ENCODE measurements around the gene B4GAT1. TPM values are rescaled to one million over a fixed set of nuclear protein-coding genes. Genes with fewer than 3 reads are reported as not detected.
A peak's percentile ranks its signal among the peaks of the same experiment; 100 is the strongest.
"Not testable (repeated sequence)": the region's sequence is repeated elsewhere in the genome, so short reads cannot be mapped to it uniquely, and the experiment has no call there.

Gene B4GAT1
- total RNA-seq, 1 donor from 2014 or later = 31.6 TPM

GRCh38 chr11:66327171-66328030 lies 20.0 kb downstream of the B4GAT1 start:
- no peak for DNase-seq (ENCODE audit: low spot score)
- intact Hi-C loops (cut with DNase I) = loop anchor here (1.0 kb wide), 1 partner anchor 15 kb away; no protein-coding TSS in a partner anchor

DNA sequence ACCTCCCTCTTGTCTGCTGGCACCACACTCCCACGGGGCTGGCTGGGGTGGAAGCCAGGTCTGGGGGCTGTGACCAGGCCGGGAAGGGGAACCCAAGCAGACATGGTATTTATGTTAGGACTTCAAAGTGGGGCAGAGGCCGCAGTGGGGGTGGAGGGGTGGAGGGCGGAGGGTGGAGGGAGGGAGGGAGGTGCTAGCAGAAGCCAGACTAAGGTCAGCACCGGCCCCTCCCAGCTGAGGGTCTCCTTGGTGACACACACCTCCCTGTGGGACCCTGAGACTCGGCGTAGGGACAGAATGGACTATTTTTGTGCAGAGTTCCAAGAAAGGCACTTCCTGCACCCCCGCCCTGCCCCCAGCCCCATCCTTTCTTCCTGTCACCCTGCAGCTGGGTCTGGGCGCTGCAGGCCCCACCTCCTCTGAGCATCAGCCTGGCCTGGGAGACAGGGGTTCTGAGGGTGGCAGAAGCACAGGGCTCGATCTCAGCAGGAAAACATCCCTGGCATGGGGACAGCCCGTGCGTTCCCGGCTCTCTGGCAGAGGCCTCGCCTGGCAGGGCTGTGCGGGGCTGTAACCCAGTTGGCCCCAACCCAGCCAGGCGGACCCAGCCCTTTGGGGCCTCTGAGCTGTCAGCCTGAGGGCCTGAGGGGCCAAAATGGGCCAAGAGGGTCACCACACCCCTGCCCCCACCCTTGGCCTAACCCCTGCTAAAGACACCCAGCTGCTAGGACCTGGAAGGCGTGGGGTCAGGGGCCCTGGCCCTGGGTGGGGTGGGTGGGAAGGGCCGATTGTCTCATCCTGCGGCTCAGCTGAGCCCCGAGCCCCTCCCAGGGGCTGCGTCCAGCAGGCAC lies 20.9 kb downstream of the B4GAT1 start:
- DNase-seq (ENCODE audit: low spot score) = peak; percentile 90
- intact Hi-C loops (cut with DNase I) = no loop called here

- intact Hi-C loops (cut with DNase I) = no loop called here
- DNase-seq (ENCODE audit: low spot score) = no peak
Observed at GRCh38 chr11:66325263-66325671, 22.2 kb downstream of the B4GAT1 start.

DNA sequence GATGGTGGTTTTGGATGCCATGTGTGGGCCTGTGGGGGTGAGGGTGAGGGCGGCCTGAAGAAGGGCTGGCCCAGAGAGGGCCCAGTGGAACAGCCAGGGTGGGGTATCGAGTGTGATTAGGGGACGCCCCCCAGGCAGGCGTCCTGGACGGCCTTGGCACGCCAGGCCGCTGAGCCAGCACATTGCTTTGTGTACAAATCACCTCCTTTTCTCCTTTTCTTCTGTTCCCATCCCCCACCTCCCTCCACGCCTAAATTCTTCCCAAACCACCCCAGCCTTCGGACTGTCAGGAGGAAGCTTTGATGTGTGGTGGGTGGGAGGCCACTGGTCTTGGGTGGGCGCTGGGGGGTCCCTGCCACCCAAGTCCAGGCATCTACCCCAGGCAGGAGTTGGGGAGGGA lies 22.8 kb downstream of the B4GAT1 start:
- intact Hi-C loops (cut with DNase I) = no loop called here
- DNase-seq (ENCODE audit: low spot score) = no peak

- intact Hi-C loops (cut with DNase I) = no loop called here
- no peak for DNase-seq (ENCODE audit: low spot score)
Observed at GRCh38 chr11:66323684-66324083, 23.7 kb downstream of the B4GAT1 start.

DNA sequence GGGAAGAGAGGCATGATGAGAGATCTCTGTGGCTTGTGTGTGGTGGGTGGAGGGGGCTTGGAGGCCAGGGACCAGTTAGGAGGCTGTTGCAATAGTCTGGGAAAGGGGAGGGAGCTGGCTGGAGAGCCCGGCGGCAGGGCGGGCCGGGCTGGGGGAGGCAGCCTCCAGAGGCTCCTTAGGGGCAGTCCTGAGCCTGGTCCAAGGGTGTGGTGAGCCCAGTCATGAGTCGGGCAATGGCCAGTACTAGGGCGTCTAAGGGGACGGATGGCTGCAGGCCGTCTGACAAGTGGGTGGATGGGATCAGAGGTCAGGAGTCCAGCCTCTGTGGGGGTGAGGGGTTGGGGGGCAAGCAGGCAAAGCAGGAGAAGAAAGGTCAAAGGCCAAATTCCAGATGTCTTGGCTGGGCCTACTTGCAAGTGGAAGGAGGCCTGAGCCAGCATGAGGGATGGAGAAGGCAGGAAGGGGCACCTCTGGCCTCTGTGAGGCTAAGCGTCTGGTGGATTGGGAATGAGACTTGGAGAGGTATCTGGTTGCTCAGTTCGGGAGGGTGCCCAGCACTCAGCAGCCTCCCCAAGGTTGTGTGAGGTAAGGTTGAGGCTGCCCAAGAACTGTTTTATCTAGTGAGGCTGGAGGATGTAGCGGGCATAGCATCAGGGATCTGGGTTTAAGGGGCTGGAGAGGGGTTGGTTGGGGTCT lies 24.5 kb downstream of the B4GAT1 start:
- no peak for DNase-seq (ENCODE audit: low spot score)
- intact Hi-C loops (cut with DNase I) = no loop called here

DNA sequence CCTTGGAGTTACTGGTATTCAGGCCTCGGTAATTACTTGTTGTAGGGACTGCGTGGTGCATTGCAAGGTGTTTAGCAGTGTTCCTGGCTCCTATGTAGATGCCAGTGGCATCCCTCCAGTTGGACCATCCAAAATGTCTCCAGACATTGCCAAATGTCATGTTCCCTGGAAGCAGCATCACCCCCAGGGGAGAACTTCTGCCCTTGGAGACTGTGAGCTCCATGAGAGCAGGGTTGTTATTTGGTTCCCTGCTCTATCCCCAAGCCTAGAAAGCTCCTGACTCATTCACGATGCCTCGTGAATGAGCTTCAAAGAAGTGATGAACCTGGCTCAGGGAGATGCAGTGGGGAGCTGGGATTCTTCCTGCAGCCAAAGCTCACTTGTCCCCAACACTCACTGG lies 25.8 kb downstream of the B4GAT1 start:
- intact Hi-C loops (cut with DNase I) = no loop called here

DNA sequence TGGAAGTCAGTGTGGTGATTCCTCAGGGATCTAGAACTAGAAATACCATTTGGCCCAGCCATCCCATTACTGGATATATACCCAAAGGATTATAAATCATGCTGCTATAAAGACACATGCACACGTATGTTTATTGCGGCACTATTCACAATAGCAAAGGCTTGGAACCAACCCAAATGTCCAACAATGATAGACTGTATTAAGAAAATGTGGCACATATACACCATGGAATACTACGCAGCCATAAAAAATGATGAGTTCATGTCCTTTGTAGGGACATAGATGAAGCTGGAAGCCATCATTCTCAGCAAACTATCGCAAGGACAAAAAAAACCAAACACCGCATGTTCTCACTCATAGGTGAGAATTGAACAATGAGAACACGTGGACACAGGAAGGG lies 26.7 kb downstream of the B4GAT1 start:
- intact Hi-C loops (cut with DNase I); DNase-seq (ENCODE audit: low spot score): not testable (repeated sequence)

More for the DNA sequence above, 25.8 kb downstream of the B4GAT1 start:
- no peak for DNase-seq (ENCODE audit: low spot score)

- DNase-seq (ENCODE audit: low spot score); intact Hi-C loops (cut with DNase I): not testable (repeated sequence)
Observed at GRCh38 chr11:66320289-66320688, 27.1 kb downstream of the B4GAT1 start.

DNA sequence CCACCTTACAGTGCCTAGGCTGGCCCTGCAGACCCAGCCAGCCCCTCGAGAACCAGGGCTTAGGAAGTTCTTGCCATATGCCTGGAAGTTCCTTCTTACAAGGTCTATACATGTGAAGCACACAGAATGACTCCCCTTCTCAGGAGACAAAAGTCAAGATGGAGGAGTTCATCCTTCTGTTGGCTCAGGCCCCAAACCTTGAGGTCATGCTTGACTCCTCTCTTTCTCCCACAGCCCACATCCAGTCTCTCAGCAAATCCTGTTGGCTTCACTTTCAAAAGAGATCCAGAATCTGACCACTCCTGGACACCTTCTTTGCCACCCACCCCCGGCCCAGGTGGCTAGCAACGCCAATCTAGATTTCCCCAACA lies 28.8 kb downstream of the B4GAT1 start:
- DNase-seq (ENCODE audit: low spot score) = no peak
- intact Hi-C loops (cut with DNase I) = no loop called here

GRCh38 chr11:66317723-66318599 lies 29.5 kb downstream of the B4GAT1 start:
- no peak for DNase-seq (ENCODE audit: low spot score)
- intact Hi-C loops (cut with DNase I) = no loop called here

DNA sequence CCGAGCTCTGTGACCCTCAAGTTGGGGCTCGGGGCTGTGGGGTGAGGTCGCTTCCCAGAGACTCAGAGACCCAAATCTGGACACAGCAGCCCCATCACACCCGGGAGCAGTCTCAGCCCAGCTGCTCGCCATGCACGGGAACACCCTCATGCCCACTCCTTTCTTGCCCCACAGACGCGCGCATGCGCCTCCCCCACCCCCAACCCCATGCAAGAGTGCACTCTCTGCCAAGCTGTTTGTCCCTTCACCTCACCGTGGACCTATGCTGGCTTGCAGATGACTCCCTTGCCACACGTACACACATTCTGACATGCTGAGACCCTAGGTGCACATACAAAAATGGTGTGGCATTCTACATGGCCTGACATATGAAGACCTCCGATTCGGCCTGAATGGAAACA lies 30.1 kb downstream of the B4GAT1 start:
- intact Hi-C loops (cut with DNase I) = no loop called here
- DNase-seq (ENCODE audit: low spot score) = no peak

GRCh38 chr11:66316849-66317251 lies 30.6 kb downstream of the B4GAT1 start, which contains the start of gene CD248:
Gene CD248 (minus strand): TSS chr11:66317044. CDS start chr11:66317027, 17 bp downstream.
- intact Hi-C loops (cut with DNase I) = no loop called here
- peak; percentile 85 for DNase-seq (ENCODE audit: low spot score)

DNA sequence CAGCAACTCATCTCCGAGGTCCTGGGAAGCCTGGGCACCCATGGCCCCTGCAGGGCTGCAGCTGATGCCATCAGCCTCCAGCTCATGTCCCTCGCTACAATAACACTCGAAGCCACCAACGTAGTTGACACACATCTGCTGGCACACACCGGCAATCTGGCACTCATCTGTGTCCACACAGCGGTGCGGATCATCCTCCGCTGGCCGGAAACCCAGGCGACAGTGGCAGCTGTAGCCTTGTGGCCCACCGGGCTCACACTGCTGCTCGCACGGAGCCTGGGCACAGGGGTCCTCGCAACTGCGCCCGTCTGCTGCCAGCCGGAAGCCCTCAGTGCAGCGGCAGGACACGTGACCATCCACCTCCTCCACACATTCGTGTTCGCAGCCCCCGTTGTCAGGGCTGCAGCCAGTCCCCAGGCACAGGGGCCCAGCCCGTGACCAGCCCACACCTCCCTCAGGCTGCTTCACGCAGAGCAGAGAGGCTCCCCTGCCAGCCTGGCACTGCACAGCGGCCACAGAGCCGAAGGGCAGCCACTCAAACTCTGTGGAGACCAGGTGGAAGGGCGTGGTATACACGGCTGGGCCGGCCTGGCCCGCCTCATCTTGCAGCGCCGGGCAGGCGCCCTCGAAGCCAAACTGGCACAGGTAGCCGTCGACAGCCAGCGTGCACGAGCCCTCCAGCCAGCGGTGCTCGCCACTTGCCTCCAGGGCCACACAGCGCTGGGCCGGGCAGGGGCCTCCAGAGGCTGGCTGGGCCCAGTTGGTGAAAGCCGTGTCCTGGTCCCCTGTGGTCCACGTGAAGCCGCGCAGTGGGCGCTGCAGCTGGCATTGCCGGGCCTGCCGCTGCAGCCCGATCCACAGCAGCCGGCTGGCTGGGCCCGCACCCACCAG lies 31.3 kb downstream of the B4GAT1 start:
- intact Hi-C loops (cut with DNase I) = no loop called here
- no peak for DNase-seq (ENCODE audit: low spot score)

GRCh38 chr11:66315498-66315885 lies 31.9 kb downstream of the B4GAT1 start:
- no peak for DNase-seq (ENCODE audit: low spot score)
- intact Hi-C loops (cut with DNase I) = no loop called here

GRCh38 chr11:66314561-66315497 lies 32.6 kb downstream of the B4GAT1 start:
- intact Hi-C loops (cut with DNase I) = no loop called here
- DNase-seq (ENCODE audit: low spot score) = no peak

DNA sequence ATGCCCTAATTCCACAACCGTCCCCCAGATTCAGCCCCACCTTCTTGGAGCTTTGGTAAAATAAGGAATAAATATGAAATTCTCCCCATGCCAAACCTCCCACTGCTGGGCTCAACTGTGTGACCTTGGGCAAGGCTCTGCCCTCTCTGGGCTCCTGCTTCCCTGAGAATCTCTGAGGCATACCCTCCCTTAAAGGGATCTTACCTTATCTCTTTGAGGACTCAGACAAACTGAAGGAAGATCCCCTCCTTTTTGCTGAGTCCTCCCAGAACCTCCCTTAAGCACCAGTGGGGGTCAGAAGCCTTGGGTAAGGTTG lies 33.3 kb downstream of the B4GAT1 start:
- no peak for DNase-seq (ENCODE audit: low spot score)
- intact Hi-C loops (cut with DNase I) = no loop called here
